OCI-LY7 (cell line): ENCODE results near the gene PPP1R16B.
"Not testable (repeated sequence)": the region's sequence is repeated elsewhere in the genome, so short reads cannot be mapped to it uniquely, and the experiment has no call there.

Experiments
- CTCF ChIP-seq: fragments of 200-600 bp; sonication (generic); conservative IDR thresholded peaks from 2 replicates; pipeline ENCODE4 v1.5.1; 2014; ENCODE audit warnings: mild to moderate bottlenecking, antibody characterized with exemption, low read length, moderate library complexity, mixed read lengths
- EZH2phosphoT487 ChIP-seq: fragments of 200-600 bp; sonication (generic); IDR thresholded peaks from 2 replicates; pipeline ENCODE4 v1.6.1; 2018; ENCODE audit warnings: low read depth, borderline replicate concordance, mild to moderate bottlenecking, mixed run types, antibody characterized with exemption, low read length, moderate library complexity, mixed read lengths

GRCh38 chr20:38794057-38794456 lies 11.4 kb upstream of the PPP1R16B start:
- TF ChIP-seq CTCF, EZH2phosphoT487: not testable (repeated sequence)
